Right cardiac atrium (tissue), 5 donors: ENCODE measurements around the gene UFD1. TPM values are rescaled to one million over a fixed set of nuclear protein-coding genes. Genes with fewer than 3 reads are reported as not detected.
A peak's percentile ranks its signal among the peaks of the same experiment; 100 is the strongest.

Source experiments
- ATAC-seq, 2 donors: fragments of 200-7000 bp; cut with Tn5 transposase; one replicate each; pipeline versions ENCODE4 v1.8.0 to v1.9.1; 2020; ENCODE audit warnings: moderate library complexity in 2 of 2, mild to moderate bottlenecking in 1 of 2
- DNase-seq, 3 donors: peaks; one replicate each; pipeline ENCODE4 v3.0.0-alpha.2; 2020
- H3K27ac ChIP-seq: one replicate; pipeline ENCODE4 v1.5.1; 2013; ENCODE audit warnings: mild to moderate bottlenecking, low read length, control low read depth, moderate library complexity
- H3K27me3 ChIP-seq: one replicate; pipeline ENCODE4 v1.6.1; 2013; ENCODE audit not compliant: control insufficient read depth, insufficient read depth
- H3K4me1 ChIP-seq: one replicate; pipeline ENCODE4 v1.6.1; 2013; ENCODE audit warnings: low read length; ENCODE audit not compliant: control insufficient read depth, insufficient read depth
- H3K4me3 ChIP-seq: one replicate; pipeline ENCODE4 v1.5.1; 2013; ENCODE audit warnings: low read length, control low read depth
- H3K9me3 ChIP-seq: one replicate; pipeline ENCODE4 v1.6.1; 2013; ENCODE audit warnings: low read length; ENCODE audit not compliant: control insufficient read depth
- WGBS: extraction: QIAGEN DNeasy Blood & Tissue Kit; methylation state at CpG from one replicate; pipeline ENCODE4 v1.1.7; 2013; 5-methylcytosine and 5-hydroxymethylcytosine counted together
- intact Hi-C, 4 donors: fragments of 100-400 bp; cut with DNase I; formaldehyde crosslinking; loops; one replicate each; pipeline versions ENCODE4 v1.11.0 to v1.14.0; 2022 to 2023
- polyA plus RNA-seq: library from polyadenylated mRNA; stranded (reverse); fragments of 200-250 nt; gene quantifications from one replicate; pipeline ENCODE4 v1.2.3, GENCODE V29; 2013
- total RNA-seq, 4 donors: library from RNA; stranded (reverse); fragmentation: NEBNext Ultra II Directional; extraction: Animal tissue kit (Norgen Biotek cat#: 25700); gene quantifications; one replicate each; pipeline ENCODE4 v1.2.1, GENCODE V29; 2021
- donor health status: healthy with polysubstance abuse.
- donor health status: DM: no; HTN: yes; CAD: no.
- donor health status: DM: no; HTN: no; CAD: no.
- donor health status: DM: no; HTN: yes; CAD: no; lungs with severe emphysema.
- donor health status: DM: yes; HTN: yes; CAD: no.

Gene UFD1
- total and polyA plus RNA-seq, 5 donors = 34.7 to 58.1 (median 44.3) TPM

DNA sequence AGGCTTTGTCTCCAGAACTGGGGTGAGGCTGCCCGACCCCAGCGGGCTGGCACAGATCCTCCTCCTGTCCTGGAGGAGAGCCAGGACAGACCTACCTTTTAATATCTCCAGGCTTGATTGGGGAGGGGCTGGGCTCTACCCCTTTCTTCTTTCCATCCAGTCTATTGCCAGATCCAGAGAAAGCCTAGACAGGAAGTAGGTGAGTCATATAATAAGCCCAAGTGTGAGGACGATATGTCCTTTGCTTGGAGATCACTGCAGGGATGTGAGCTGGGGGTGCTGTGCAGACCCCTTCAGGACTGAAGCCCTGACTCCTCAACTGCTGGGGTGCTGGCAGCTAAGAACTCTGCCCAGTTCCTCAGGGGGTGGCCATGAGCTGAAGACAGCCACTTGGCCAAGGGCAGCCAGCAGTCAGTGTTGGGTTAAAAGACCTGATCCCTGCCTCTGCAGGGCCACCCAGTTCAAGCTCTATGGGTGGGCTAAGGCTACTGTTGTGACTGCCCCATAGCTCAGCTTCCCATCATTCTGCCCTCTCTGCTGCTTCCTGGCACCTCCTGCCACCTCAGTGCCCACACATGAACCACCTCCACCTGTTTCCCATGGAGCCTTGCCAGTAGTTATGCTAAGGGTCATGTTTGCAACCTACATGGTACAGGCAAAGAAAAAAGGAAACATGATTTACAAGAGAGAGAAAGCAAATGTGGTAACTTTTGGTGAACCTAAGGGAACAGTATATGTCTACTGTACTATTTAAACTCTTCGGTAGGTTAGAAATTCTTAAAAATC lies 23.2 kb downstream of the UFD1 start:
- Histone ChIP-seq H3K27me3 (no peaks in the 10 kb centered on the region), H3K27ac (no peak overlapping the region), H3K4me1 (no peaks in the 10 kb centered on the region), H3K9me3 (no peaks in the 10 kb centered on the region), H3K4me3 (no peak overlapping the region)
- intact Hi-C loops = no loop called here
- peak in 1 of 2 donors; percentile 13 for ATAC-seq
- DNase-seq = no peak
- WGBS = 77% methylated on average over 4 of the region's 4 CpGs

DNA sequence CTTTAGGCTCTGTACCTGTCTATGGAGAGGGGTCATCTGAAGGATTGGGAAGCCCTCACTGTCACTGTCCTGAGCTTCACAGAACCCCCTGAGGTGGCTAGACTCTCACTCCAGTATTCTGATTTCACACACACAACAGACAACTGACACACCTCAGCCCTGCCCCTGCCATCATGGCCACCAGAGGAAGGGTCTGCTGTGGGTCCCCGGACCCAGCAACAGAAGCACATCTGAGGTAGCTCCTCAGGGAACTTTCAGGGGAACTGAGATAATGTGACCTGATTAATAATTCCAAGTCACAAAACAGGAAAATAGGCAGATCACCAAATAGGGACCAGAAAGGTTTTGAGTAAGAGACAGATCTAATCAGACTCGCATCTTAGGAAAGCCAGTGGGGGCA lies 24.0 kb downstream of the UFD1 start:
- ATAC-seq (no peak), DNase-seq (no peak)
- Histone ChIP-seq H3K9me3 (no peaks in the 10 kb centered on the region), H3K27me3 (no peaks in the 10 kb centered on the region), H3K4me1 (no peaks in the 10 kb centered on the region), H3K4me3 (no peak overlapping the region), H3K27ac (no peak overlapping the region)
- intact Hi-C loops = no loop called here
- WGBS = 96% methylated on average over 2 of the region's 2 CpGs

DNA sequence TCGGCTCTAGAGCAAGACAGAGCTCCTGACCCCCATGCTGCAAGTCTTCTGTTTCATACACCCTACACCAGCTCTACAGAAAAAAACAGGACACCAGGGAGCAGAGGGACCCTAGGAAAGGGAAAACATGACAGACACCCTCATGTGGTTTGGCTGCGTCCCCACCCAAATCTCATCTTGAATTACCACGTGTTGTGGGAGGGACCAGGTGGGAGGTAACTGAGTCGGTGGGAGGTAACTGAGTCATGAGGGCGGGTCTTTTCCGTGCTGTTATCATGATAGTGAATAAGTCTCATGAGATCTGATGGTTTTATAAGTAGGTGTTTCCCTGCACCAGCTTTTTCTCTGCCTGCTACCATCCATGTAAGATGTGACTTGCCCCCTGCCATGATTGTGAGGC lies 24.8 kb downstream of the UFD1 start:
- DNase-seq = no peak
- Histone ChIP-seq H3K9me3 (no peaks in the 10 kb centered on the region), H3K27ac (no peak overlapping the region), H3K4me3 (no peak overlapping the region), H3K4me1 (no peaks in the 10 kb centered on the region), H3K27me3 (no peaks in the 10 kb centered on the region)
- no peak for ATAC-seq
- 83% methylated on average over 6 of the region's 6 CpGs for WGBS
- intact Hi-C loops = no loop called here

DNA sequence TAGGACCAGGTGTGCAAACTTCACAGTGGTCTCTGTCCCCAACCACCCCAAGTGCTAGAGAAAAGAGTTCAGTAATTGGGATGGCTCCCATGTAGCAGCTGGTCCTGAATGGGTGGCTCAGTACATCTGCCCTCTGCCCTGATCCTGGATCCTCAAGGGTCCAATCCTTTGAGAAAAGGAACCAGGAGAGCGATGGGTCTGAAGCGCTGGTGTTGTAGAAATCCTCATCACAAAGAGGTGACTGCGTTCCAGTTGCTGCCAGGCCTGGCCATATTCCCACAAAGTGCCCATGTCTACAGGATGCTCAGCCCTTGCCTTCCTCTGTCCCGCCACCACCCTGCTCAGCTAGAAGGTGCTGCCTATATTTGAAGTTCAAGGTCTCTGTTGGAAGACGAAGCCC lies 25.3 kb downstream of the UFD1 start:
- WGBS = 95% methylated on average over 5 of the region's 5 CpGs
- DNase-seq (no peak), ATAC-seq (no peak)
- intact Hi-C loops = no loop called here
- no peaks in the 10 kb centered on the region for H3K4me1 ChIP-seq
- H3K27ac ChIP-seq = no peak overlapping the region
- H3K27me3 ChIP-seq = no peaks in the 10 kb centered on the region
- no peak overlapping the region for H3K4me3 ChIP-seq
- H3K9me3 ChIP-seq = no peaks in the 10 kb centered on the region

DNA sequence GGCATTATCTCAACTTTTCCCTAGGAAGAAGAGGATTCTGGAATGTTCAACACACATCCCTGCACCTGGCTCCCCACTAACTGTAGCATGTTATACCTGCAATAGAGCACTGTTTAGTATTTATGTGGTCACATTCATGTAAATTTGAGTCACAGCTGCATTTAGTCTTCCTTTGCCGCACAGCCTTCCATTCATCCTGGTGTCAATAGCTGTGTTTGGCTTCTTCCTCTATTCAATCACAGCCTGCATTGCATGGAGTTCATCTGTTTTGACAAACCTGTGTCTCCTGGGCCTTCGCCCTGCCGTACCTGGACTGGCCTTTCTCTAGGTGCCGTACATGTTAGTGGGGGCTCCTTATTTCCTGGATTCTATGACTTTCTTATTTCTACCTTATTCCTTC lies 27.4 kb downstream of the UFD1 start:
- WGBS = 95% methylated on average over 4 of the region's 4 CpGs
- Histone ChIP-seq H3K27ac (no peak overlapping the region), H3K4me1 (peaks cover 7% of the 10 kb centered on the region), H3K27me3 (no peaks in the 10 kb centered on the region), H3K4me3 (no peak overlapping the region), H3K9me3 (no peaks in the 10 kb centered on the region)
- intact Hi-C loops = no loop called here
- ATAC-seq (no peak), DNase-seq (no peak)

DNA sequence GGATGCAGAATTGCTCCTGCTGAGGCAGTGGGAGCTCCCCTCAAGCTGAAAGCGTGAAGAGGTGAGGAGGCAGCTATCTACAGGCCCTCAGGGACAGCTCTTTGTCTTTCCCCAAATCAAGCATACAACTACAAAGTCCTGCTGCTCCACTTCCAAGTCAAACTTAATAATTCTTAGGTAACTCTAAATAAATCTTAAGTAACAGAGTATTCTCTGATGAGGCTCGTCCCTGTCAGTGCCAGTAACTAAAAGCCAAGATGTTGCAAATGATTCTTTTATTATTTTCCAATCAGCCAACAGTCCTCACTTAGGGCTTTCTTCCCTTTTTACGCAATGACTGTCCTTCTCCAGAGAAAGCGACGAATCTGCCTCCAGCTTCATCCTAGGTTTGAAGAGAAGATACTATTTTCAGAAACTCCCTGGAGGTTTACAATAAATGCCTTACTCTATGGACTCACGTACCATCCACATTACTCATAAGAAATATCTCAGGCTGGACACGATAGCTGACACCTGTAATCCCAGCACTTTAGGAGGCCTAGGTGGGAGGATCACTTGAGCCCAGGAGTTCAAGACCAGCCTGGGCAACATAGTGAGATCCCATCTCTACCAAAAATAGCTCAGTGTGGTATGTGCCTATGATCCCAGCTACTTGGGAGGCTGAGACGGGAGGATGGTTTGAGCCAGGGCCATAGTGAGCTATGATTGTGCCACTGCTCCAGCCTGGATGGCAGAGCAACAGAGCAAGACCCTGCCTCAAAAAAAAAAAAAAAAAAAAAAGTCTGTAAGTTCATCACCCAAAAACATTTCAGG lies 28.4 kb downstream of the UFD1 start:
- intact Hi-C loops = no loop called here
- no peak for ATAC-seq
- Histone ChIP-seq H3K27ac (no peak overlapping the region), H3K9me3 (no peaks in the 10 kb centered on the region), H3K4me3 (no peak overlapping the region), H3K27me3 (no peaks in the 10 kb centered on the region), H3K4me1 (peaks cover 10% of the 10 kb centered on the region)
- 88% methylated on average over 8 of the region's 8 CpGs for WGBS
- DNase-seq = no peak

DNA sequence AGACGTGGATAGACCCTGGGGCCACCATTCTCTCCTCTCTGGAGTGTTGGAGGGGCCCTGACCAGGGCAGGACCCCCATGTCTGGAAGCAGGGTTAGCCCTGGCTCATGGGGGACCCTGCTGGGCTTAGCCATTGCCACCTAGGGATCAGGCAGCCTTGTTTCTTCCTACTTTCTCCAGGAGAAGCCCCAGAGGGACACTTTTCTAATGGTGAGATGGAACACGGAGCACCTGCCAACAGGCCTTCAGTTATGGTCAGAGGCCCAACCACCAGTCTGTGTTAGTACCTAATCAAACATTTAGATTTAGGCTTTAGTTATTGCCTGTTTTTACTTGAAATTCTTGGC lies 29.6 kb downstream of the UFD1 start:
- 80% methylated on average over 2 of the region's 2 CpGs for WGBS
- Histone ChIP-seq H3K9me3 (no peaks in the 10 kb centered on the region), H3K27me3 (no peaks in the 10 kb centered on the region), H3K4me1 (peaks cover 13% of the 10 kb centered on the region), H3K4me3 (no peak overlapping the region), H3K27ac (no peak overlapping the region)
- DNase-seq (no peak), ATAC-seq (no peak)
- intact Hi-C loops = no loop called here

DNA sequence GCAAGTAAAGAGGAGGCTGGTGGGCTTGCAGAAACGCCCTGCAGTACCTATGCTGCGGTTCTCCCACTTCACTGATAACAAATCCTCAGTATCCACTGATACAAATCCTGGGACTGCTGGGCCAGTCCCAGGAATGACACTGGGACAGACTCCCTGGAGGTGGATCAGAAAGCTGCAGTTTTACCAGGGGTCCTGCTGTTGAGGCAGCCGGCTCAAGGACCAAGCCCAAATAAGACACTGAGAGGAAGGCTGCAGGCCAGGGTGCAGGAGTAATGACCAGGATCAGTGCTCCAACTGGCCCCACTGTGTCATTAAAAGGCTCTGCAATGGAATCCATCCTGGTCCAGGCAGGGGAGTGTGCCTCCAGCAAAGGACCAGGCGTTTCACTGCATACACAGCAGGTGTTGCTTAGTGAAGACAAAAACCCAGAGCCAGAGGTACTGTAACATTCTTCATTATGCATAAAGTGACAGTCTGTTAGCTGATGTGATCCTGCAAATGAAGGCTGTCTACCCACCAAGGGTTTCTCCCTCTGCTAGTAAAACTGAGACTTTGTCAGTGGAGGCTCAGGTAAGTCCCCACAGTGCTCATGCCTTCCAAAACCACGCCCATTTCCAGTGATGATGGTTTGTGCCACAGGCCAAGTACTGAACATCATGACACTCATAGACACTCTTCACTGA lies 30.1 kb downstream of the UFD1 start:
- no peak for DNase-seq
- no peak for ATAC-seq
- intact Hi-C loops = no loop called here
- WGBS = 81% methylated on average over 5 of the region's 5 CpGs
- Histone ChIP-seq H3K27me3 (no peaks in the 10 kb centered on the region), H3K27ac (no peak overlapping the region), H3K4me1 (peaks cover 13% of the 10 kb centered on the region), H3K9me3 (no peaks in the 10 kb centered on the region), H3K4me3 (no peak overlapping the region)

DNA sequence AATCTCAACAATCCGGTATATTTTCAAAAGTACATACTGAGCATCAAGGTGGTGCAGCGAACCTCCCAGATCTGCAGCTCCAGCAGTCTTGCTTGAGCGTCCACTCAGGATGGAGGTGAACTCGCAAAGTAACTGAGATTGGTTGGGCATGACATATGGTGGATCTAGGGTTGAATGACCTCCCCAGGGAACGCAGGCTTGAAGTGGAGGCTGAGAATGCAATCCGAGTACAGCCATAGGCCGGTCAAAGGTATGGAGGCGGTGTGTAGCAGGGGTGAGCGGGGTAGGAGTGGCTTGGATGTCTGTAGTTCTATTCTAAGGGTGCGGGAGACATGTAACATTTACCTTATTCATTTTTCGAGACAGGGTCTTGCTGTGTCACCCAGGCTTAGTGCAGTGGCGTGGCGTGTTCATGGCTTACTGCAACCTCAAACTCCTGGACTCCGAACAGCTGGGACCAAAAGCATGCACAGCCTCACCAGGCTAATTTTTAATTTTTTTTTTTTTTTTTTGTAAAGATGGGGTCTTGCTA lies 30.9 kb downstream of the UFD1 start:
- Histone ChIP-seq H3K4me1 (peaks cover 13% of the 10 kb centered on the region), H3K4me3 (peak overlapping the region; percentile 82), H3K27me3 (no peaks in the 10 kb centered on the region), H3K27ac (peak overlapping the region; percentile 82), H3K9me3 (no peaks in the 10 kb centered on the region)
- ATAC-seq (peak; percentile 49 to 50), DNase-seq (no peak)
- intact Hi-C loops = no loop called here
- 16% methylated on average over 14 of the region's 14 CpGs for WGBS

DNA sequence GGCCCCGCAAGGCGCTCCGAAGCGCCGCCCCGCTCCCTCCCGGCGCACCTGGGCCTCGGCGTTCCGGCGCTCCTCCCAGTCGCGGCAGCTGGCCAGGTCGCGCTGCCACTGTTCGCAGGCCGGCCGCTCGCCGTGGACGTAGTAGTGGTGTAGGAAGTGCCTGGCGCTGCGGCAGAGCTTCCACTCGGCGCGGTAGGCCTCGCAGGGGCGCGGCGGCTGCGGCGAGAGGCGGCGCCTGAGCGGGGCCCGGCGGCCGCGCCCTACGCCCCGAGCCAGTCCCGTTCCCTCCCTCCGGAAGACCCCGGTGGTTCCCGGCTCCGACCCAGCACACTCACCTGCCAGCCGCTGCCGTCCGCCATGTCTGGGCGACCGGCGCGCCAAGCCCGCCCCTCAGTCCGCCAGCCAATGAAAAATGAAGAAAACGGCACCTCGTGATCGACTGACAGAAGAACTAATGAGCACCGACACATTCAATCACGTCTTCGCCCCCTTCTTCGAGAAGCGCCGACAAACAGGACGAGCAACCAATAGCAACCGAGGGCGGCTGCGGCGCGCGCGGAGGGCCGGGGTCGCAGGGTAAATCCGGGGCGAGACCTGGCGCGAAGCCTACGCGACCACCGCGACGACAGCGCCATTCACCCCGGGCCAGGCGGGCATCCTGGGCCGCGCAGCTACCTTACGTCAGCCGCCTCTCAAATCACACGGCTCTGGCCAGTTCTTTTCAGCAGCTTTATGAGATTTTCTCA lies 31.5 kb downstream of the UFD1 start, which contains the start of gene C22orf39:
Gene C22orf39 (minus strand): TSS at position 382 of the 746 bp plus-strand sequence. CDS start 23 bp downstream, at position 359.
- under 1% methylated on average over 92 of the region's 92 CpGs for WGBS
- Histone ChIP-seq H3K4me3 (peak within 1 kb of the TSS; percentile 82), H3K27me3 (no peaks in the 10 kb centered on the region), H3K4me1 (peaks cover 13% of the 10 kb centered on the region), H3K27ac (peak within 1 kb of the TSS; percentile 82), H3K9me3 (no peaks in the 10 kb centered on the region)
- ATAC-seq (peak; percentile 95 to 96), DNase-seq (peak; percentile 89 to 94 (median 93))
- intact Hi-C loops = no loop called here
